IPS-11a (cell line): ENCODE measurements around the gene JAM2.
"Not testable (repeated sequence)": the region's sequence is repeated elsewhere in the genome, so short reads cannot be mapped to it uniquely, and the experiment has no call there.

ENCODE experiments used
- H3K4me3 ChIP-seq: one replicate; pipeline ENCODE4 v1.5.1; 2013; ENCODE audit warnings: low read depth, low read length, control low read depth

Gene JAM2

GRCh38 chr21:25643486-25643885 lies 4.4 kb downstream of the JAM2 start:
- H3K4me3 ChIP-seq, result no peak overlapping the region

- no peak overlapping the region for H3K4me3 ChIP-seq
These were observed 7.4 kb downstream of the JAM2 start for GRCh38 chr21:25646474-25646873.

- no peak overlapping the region for H3K4me3 ChIP-seq
These were observed 8.6 kb downstream of the JAM2 start for GRCh38 chr21:25647647-25648046.

GRCh38 chr21:25649146-25649545 lies 10.1 kb downstream of the JAM2 start:
- no peak overlapping the region for H3K4me3 ChIP-seq

GRCh38 chr21:25656412-25656811 lies 17.4 kb downstream of the JAM2 start:
- H3K4me3 ChIP-seq, result no peak overlapping the region

- no peak overlapping the region for H3K4me3 ChIP-seq
These were observed 18.1 kb downstream of the JAM2 start for GRCh38 chr21:25657140-25657539.

- H3K4me3 ChIP-seq, result no peak overlapping the region
These were observed 19.5 kb downstream of the JAM2 start for GRCh38 chr21:25658427-25659035.

GRCh38 chr21:25660233-25660632 lies 21.2 kb downstream of the JAM2 start:
- no peak overlapping the region for H3K4me3 ChIP-seq

GRCh38 chr21:25664491-25664931 lies 25.5 kb downstream of the JAM2 start:
- no peak overlapping the region for H3K4me3 ChIP-seq

- H3K4me3 ChIP-seq, result no peak overlapping the region
These were observed 31.7 kb downstream of the JAM2 start for GRCh38 chr21:25670726-25671125.

- no peak overlapping the region for H3K4me3 ChIP-seq
These were observed 37.4 kb downstream of the JAM2 start for GRCh38 chr21:25676451-25676850.

GRCh38 chr21:25682382-25682781 lies 43.3 kb downstream of the JAM2 start:
- H3K4me3 ChIP-seq, result no peak overlapping the region

GRCh38 chr21:25687787-25688186 lies 48.7 kb downstream of the JAM2 start:
- H3K4me3 ChIP-seq, result no peak overlapping the region

GRCh38 chr21:25688275-25689155 lies 49.5 kb downstream of the JAM2 start:
- H3K4me3 ChIP-seq, result no peak overlapping the region

GRCh38 chr21:25689226-25689625 lies 50.2 kb downstream of the JAM2 start:
- H3K4me3 ChIP-seq, result no peak overlapping the region

GRCh38 chr21:25691976-25692375 lies 52.9 kb downstream of the JAM2 start:
- no peak overlapping the region for H3K4me3 ChIP-seq

GRCh38 chr21:25695461-25695860 lies 56.4 kb downstream of the JAM2 start:
- not testable (repeated sequence) for H3K4me3 ChIP-seq

GRCh38 chr21:25700741-25701140 lies 61.7 kb downstream of the JAM2 start:
- H3K4me3 ChIP-seq, result no peak overlapping the region

GRCh38 chr21:25701529-25701928 lies 62.5 kb downstream of the JAM2 start:
- H3K4me3 ChIP-seq, result no peak overlapping the region

- H3K4me3 ChIP-seq, result no peak overlapping the region
These were observed 69.5 kb downstream of the JAM2 start for GRCh38 chr21:25708467-25709065.

GRCh38 chr21:25709684-25710265 lies 70.7 kb downstream of the JAM2 start:
- H3K4me3 ChIP-seq, result no peak overlapping the region

- no peak overlapping the region for H3K4me3 ChIP-seq
These were observed 71.5 kb downstream of the JAM2 start for GRCh38 chr21:25710550-25710949.
